Omental fat pad (tissue), 4 donors: ENCODE measurements around the gene ZNF512B. TPM values are rescaled to one million over a fixed set of nuclear protein-coding genes. Genes with fewer than 3 reads are reported as not detected.

ENCODE experiments used
- ATAC-seq: fragments of 150-250 bp; one replicate; pipeline ENCODE4 v1.9.1; 2016; ENCODE audit warnings: mild to moderate bottlenecking, moderate library complexity; ENCODE audit not compliant: low FRiP score
- DNase-seq: peaks from one replicate; pipeline ENCODE4 v3.0.0-alpha.2; 2019; ENCODE audit warnings: low spot score
- CTCF ChIP-seq, 3 donors: fragments of 450-650 bp; IDR thresholded peaks; one replicate each; pipeline ENCODE4 v1.5.1; 2016 to 2017; ENCODE audit warnings: antibody characterized with exemption in 3 of 3, mild to moderate bottlenecking in 3 of 3, moderate library complexity in 2 of 3
- total RNA-seq, 4 donors: library from RNA; depleted of rRNA; stranded (reverse); fragments of >200 nt; gene quantifications; one replicate each; pipeline ENCODE4 v1.1.0, GENCODE V29; 2016

ZNF512B gene
- total RNA-seq, 4 donors from 2014 or later: 6.4 to 9.8 (median 7.2) TPM

GRCh38 chr20:63940071-63940471 is 29.7 kb downstream of the ZNF512B start:
- TF ChIP-seq CTCF (IDR thresholded peaks at IDR 0.05): no peak
- ATAC-seq: no peak
- DNase-seq: no peak

GRCh38 chr20:63939061-63939935 is 30.4 kb downstream of the ZNF512B start:
- ATAC-seq (no peak), DNase-seq (no peak)
- TF ChIP-seq CTCF (IDR thresholded peaks at IDR 0.05): no peak

GRCh38 chr20:63937596-63937995 is 32.1 kb downstream of the ZNF512B start:
- DNase-seq: no peak
- TF ChIP-seq CTCF (IDR thresholded peaks at IDR 0.05): no peak
- no peak for ATAC-seq

- TF ChIP-seq CTCF (IDR thresholded peaks at IDR 0.05): no peak
- DNase-seq (no peak), ATAC-seq (no peak)
These were observed 34.3 kb downstream of the ZNF512B start for GRCh38 chr20:63935447-63935846.

GRCh38 chr20:63934271-63935068 is 35.3 kb downstream of the ZNF512B start:
- ATAC-seq: no peak
- no peak for TF ChIP-seq CTCF (IDR thresholded peaks at IDR 0.05)
- no peak for DNase-seq

GRCh38 chr20:63933646-63934045 is 36.1 kb downstream of the ZNF512B start:
- no peak for TF ChIP-seq CTCF (IDR thresholded peaks at IDR 0.05)
- DNase-seq (no peak), ATAC-seq (no peak)
